ENCODE measurements around the gene MCTP1.

MCTP1 gene

GRCh38 chr5:94745786-94746730 is 538.8 kb downstream of the MCTP1 start:
- H3K9me3 Mint-ChIP-seq, result no peaks in the 10 kb centered on the region
- no peak overlapping the region for H3K4me3 Mint-ChIP-seq
- no peak for TF ChIP-seq CTCF (IDR thresholded peaks at IDR 0.05; ENCODE audit: unreplicated experiment in 3 of 3)
- H3K27ac Mint-ChIP-seq, result no peak overlapping the region
- H3K27me3 Mint-ChIP-seq (ENCODE audit: low read depth), result no peaks in the 10 kb centered on the region
- H3K36me3 Mint-ChIP-seq (ENCODE audit: low read depth), result no peaks in the 10 kb centered on the region
- H3K4me1 Mint-ChIP-seq, result peaks cover 1% of the 10 kb centered on the region

- Mint-ChIP-seq H3K36me3 (ENCODE audit: low read depth) (no peaks in the 10 kb centered on the region), H3K9me3 (no peaks in the 10 kb centered on the region), H3K4me1 (no peaks in the 10 kb centered on the region), H3K27ac (no peak overlapping the region), H3K4me3 (no peak overlapping the region), H3K27me3 (ENCODE audit: low read depth) (no peaks in the 10 kb centered on the region)
- no peak for TF ChIP-seq CTCF (IDR thresholded peaks at IDR 0.05; ENCODE audit: unreplicated experiment in 3 of 3)
Observed at GRCh38 chr5:94744906-94745305, 540.0 kb downstream of the MCTP1 start.

GRCh38 chr5:94742852-94743251 is 542.0 kb downstream of the MCTP1 start:
- Mint-ChIP-seq H3K4me3 (no peak overlapping the region), H3K27me3 (ENCODE audit: low read depth) (no peaks in the 10 kb centered on the region), H3K36me3 (ENCODE audit: low read depth) (no peaks in the 10 kb centered on the region), H3K9me3 (no peaks in the 10 kb centered on the region), H3K27ac (no peak overlapping the region), H3K4me1 (no peaks in the 10 kb centered on the region)
- TF ChIP-seq CTCF (IDR thresholded peaks at IDR 0.05; ENCODE audit: unreplicated experiment in 3 of 3), result no peak

- Mint-ChIP-seq H3K9me3 (no peaks in the 10 kb centered on the region), H3K27ac (no peak overlapping the region), H3K4me3 (no peak overlapping the region), H3K27me3 (ENCODE audit: low read depth) (no peaks in the 10 kb centered on the region), H3K36me3 (ENCODE audit: low read depth) (no peaks in the 10 kb centered on the region), H3K4me1 (no peaks in the 10 kb centered on the region)
- no peak for TF ChIP-seq CTCF (IDR thresholded peaks at IDR 0.05; ENCODE audit: unreplicated experiment in 3 of 3)
Observed at GRCh38 chr5:94740286-94740685, 544.6 kb downstream of the MCTP1 start.

GRCh38 chr5:94736498-94736897 is 548.4 kb downstream of the MCTP1 start:
- TF ChIP-seq CTCF (IDR thresholded peaks at IDR 0.05; ENCODE audit: unreplicated experiment in 3 of 3), result no peak
- H3K4me1 Mint-ChIP-seq, result no peaks in the 10 kb centered on the region
- no peak overlapping the region for H3K27ac Mint-ChIP-seq
- H3K36me3 Mint-ChIP-seq (ENCODE audit: low read depth), result no peaks in the 10 kb centered on the region
- no peaks in the 10 kb centered on the region for H3K27me3 Mint-ChIP-seq (ENCODE audit: low read depth)
- no peaks in the 10 kb centered on the region for H3K9me3 Mint-ChIP-seq
- H3K4me3 Mint-ChIP-seq, result no peak overlapping the region

GRCh38 chr5:94731471-94731870 is 553.4 kb downstream of the MCTP1 start:
- no peak overlapping the region for H3K27ac Mint-ChIP-seq

More at GRCh38 chr5:94731471-94731870, 553.4 kb downstream of the MCTP1 start:
- no peaks in the 10 kb centered on the region for H3K27me3 Mint-ChIP-seq (ENCODE audit: low read depth)
- H3K36me3 Mint-ChIP-seq (ENCODE audit: low read depth), result no peaks in the 10 kb centered on the region
- H3K9me3 Mint-ChIP-seq, result no peaks in the 10 kb centered on the region
- TF ChIP-seq CTCF (IDR thresholded peaks at IDR 0.05; ENCODE audit: unreplicated experiment in 3 of 3), result no peak
- H3K4me3 Mint-ChIP-seq, result no peak overlapping the region
- no peaks in the 10 kb centered on the region for H3K4me1 Mint-ChIP-seq
